ENCODE measurements around the gene CENPS.
A peak's percentile ranks its signal among the peaks of the same experiment; 100 is the strongest.

The CENPS gene

DNA sequence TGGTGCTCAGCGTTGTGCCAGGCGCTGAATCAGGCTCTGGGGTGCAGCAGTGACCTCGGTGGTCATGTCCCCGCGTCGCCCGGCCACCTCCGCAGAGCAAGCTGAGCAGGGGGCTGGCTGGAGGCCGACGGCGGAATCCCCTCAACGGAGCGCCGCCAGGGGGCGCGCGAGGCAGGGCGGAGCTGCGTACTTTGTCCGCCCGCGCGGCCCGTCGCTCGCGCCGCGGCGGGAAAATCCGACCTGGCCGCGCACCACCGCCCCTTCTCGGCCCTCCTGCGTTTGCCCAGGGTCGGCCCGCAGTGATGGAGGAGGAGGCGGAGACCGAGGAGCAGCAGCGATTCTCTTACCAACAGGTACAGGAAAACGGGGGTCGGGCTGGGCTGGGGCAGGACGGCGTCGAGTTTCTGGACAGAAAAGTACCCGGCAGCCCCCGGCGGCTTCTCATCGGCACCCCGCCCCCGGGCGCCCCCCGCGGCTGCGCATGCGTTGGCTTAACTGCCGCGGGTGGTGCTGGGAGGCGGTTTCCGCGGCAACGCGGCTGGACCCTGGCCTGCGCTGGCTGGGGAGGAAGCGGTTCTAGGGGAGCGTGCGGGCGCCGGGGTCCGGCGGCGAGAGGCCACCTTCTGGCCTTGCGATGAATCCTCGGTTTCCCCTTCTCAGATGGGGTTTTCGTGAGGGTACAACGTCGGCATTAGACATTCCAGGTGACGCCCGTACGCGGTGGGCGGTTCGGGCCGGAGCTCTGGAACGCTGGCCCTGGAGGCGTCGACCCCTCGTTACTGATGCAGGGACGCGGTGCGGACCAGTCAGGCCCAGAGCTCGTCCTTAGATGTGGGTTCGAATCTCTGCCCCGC is at the start of gene CENPS:
TSS of gene CENPS (plus strand) at position 218 of the 854 bp plus-strand sequence. CDS start at position 303, 85 bp downstream.
- Histone ChIP-seq H3K36me3 (no peaks in the 10 kb centered on the region), H3K27ac (peak within 1 kb of the TSS; percentile 55 to 57), H3K9me3 (no peaks in the 10 kb centered on the region), H3K4me3 (peak within 1 kb of the TSS; percentile 59 to 65), H3K4me1 (peaks cover 4 to 18% (median 9%) of the 10 kb centered on the region in 4 donors), H3K27me3 (no peaks in the 10 kb centered on the region)
- TF ChIP-seq CTCF (IDR thresholded peaks at IDR 0.05), result peak; percentile 96 to 99
- DNase-seq, result peak; percentile 82 to 92
- intact Hi-C loops (cut with DNase I; ENCODE audit: low total_unique reads), result loop anchor here (2.0 to 5.0 kb wide), 2 partner anchors 42 to 62 kb away; partner anchors contain the start of gene DFFA

DNA sequence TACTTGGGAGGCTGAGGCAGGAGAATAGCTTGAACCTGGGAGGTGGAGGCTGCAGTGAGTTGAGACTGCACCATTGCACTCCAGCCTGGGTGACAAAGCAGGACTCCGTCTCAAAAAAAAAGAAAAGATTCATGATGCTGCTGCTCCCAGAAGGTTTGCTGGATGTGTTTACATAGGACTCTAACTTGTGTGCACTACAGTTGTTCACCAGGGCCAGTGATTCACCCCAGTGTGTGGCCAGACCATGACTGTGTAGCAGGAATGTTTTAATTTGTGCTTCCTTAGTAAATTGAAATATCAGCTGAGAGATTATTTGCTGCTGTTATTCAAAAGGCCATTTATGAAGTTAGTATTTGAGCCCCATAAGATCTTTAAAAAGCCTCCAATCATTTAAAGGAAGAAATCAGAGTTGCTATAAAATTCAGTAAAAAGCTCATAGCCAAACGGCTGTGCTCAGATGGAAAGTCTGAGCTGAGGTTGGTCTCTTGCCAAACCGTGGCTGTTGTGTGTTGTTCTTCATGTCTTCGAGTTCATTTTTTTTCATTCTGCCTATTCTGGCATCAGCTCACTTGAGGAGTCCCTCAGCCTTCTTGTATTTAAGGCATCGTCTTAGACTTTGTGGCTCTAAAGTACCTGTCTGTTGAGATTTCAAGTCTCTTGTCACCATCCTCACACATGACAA is 49.5 kb upstream of the CENPS start:
- H3K27ac ChIP-seq, result no peak overlapping the region
- H3K27me3 ChIP-seq, result no peaks in the 10 kb centered on the region
- no peak for DNase-seq

GRCh38 chr1:10383630-10384029 is 46.6 kb upstream of the CENPS start:
- DNase-seq, result no peak
- Histone ChIP-seq H3K36me3 (peaks cover 0 to 15% (median 7%) of the 10 kb centered on the region in 3 donors), H3K27me3 (no peaks in the 10 kb centered on the region), H3K27ac (no peak overlapping the region), H3K4me1 (peaks cover 0 to 22% (median 12%) of the 10 kb centered on the region in 4 donors), H3K4me3 (no peak overlapping the region), H3K9me3 (no peaks in the 10 kb centered on the region)
- TF ChIP-seq CTCF (IDR thresholded peaks at IDR 0.05), result no peak
- intact Hi-C loops (cut with DNase I; ENCODE audit: low total_unique reads), result no loop called here

More for the DNA sequence above, 49.5 kb upstream of the CENPS start:
- H3K36me3 ChIP-seq, result peaks cover 0 to 28% (median 19%) of the 10 kb centered on the region in 3 donors
- H3K4me3 ChIP-seq, result no peak overlapping the region
- no peaks in the 10 kb centered on the region for H3K9me3 ChIP-seq
- H3K4me1 ChIP-seq, result peaks cover 0 to 12% (median 4%) of the 10 kb centered on the region in 4 donors
- intact Hi-C loops (cut with DNase I; ENCODE audit: low total_unique reads), result no loop called here
- no peak for TF ChIP-seq CTCF (IDR thresholded peaks at IDR 0.05)

DNA sequence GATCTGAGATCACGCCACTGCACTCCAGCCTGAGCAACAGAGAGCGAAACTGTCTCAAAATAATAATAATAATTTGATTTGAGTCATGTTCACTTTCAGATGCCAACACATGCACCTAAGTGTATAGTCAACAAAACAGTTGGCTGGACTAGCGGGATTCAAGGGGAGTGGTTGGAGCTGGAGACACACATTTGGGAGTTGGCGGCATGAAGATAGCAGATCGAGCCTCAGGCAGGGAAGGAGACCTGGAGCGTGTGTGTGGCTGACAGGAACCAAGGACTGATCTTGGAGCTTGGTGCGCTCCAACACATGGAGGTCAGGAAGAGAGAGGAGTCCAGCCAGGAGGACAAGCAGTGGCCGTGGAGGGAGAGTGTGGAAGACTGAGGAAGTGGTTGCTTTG is 46.0 kb upstream of the CENPS start:
- Histone ChIP-seq H3K27me3 (no peaks in the 10 kb centered on the region), H3K4me3 (no peak overlapping the region), H3K27ac (no peak overlapping the region), H3K4me1 (peaks cover 0 to 22% (median 12%) of the 10 kb centered on the region in 4 donors), H3K36me3 (peaks cover 0 to 10% (median under 1%) of the 10 kb centered on the region in 3 donors), H3K9me3 (no peaks in the 10 kb centered on the region)
- intact Hi-C loops (cut with DNase I; ENCODE audit: low total_unique reads), result no loop called here
- TF ChIP-seq CTCF (IDR thresholded peaks at IDR 0.05), result no peak
- no peak for DNase-seq

DNA sequence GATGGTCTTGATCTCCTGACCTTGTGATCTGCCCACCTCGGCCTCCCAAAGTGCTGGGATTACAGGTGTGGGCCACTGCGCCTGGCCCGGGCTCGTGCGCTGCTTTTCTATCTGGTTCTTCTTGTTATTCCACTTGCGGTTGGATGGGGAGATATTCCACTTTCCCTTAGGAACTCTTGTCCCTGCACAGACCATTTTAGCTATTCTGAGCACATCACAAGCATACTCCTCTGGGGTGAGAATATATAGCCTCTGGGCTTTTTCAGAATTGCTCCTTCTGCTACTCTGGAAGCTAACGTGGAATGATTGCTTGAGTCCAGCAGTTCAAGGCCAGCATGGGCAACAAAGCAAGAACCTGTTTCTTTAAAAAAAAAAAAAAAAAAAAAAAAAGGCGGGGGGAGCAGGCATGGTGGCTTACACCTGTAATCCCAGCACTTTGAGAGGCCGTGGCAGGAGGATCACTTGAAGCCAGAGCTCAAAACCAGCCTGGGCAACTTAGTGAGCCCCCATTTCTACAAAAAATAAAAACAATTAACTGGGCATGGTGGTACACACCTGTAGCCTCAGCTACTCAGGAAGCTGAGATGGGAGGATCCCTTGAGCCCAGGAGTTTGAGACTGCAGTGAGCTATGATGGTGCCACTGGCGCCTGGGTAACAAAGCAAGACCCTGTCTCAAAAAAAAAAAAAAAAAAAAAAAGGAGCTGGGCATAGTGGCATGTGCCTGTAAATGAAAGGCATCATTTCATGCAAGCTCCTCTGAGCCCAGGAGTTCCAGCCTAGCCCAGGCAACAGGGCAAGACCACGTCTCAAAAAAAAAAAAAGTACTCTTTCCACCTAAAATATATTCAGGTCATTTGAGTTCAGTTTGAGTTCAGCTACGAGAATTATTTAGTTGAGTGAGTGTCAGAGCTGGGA is 43.2 kb upstream of the CENPS start:
- intact Hi-C loops (cut with DNase I; ENCODE audit: low total_unique reads), result no loop called here
- no peak for DNase-seq
- Histone ChIP-seq H3K36me3 (no peaks in the 10 kb centered on the region), H3K27ac (peak overlapping the region; percentile 16 to 63), H3K4me3 (no peak overlapping the region), H3K9me3 (no peaks in the 10 kb centered on the region), H3K27me3 (no peaks in the 10 kb centered on the region), H3K4me1 (peaks cover 0 to 13% (median 9%) of the 10 kb centered on the region in 4 donors)
- no peak for TF ChIP-seq CTCF (IDR thresholded peaks at IDR 0.05)
